Peyer's patch (tissue), 4 donors: ENCODE measurements around the gene UNC5B.

ENCODE experiments used
- CTCF ChIP-seq, 6 experiments: fragments of 450-650 bp in 4 of 6; fragments of 200-600 bp in 2 of 6; sonication (generic) in 1 of 6; IDR thresholded peaks; one replicate each; pipeline ENCODE4 v1.5.1; 2017 to 2019; ENCODE audit warnings: antibody characterized with exemption in 6 of 6, mild to moderate bottlenecking in 3 of 6, moderate library complexity in 1 of 6
- POLR2A ChIP-seq, 2 donors: fragments of 450-650 bp; IDR thresholded peaks; one replicate each; pipeline ENCODE4 v1.5.1; 2017; ENCODE audit warnings: antibody characterized with exemption in 2 of 2, mild to moderate bottlenecking in 2 of 2, moderate library complexity in 2 of 2

- TF ChIP-seq CTCF (IDR thresholded peaks at IDR 0.05) (no peak), POLR2A (IDR thresholded peaks at IDR 0.05) (no peak)
These were observed 78.6 kb downstream of the UNC5B start for GRCh38 chr10:71290806-71291527.
